HepG2 (cell line): Measurements from ENCODE around the gene KRTAP5-6. TPM values are rescaled to one million over a fixed set of nuclear protein-coding genes. Genes with fewer than 3 reads are reported as not detected.

Source experiments
- DMAP1 ChIP-seq: IDR thresholded peaks from 2 replicates; pipeline ENCODE4 v1.6.1; 2016
- HNRNPUL1 ChIP-seq: fragments of 200-400 bp; formaldehyde crosslinking; IDR thresholded peaks from 2 replicates; pipeline ENCODE4 v1.6.1; 2017; ENCODE audit warnings: low read depth, mild to moderate bottlenecking, low read length, moderate library complexity
- KDM3A ChIP-seq: IDR thresholded peaks from 2 replicates; pipeline ENCODE4 v1.6.1; 2018; ENCODE audit warnings: low read depth, missing compliant biosample characterization
- LCORL ChIP-seq, 2 experiments: fragments of 450-650 bp in 1 of 2; sonication (generic) in 1 of 2; formaldehyde crosslinking in 1 of 2; IDR thresholded peaks; 2 replicates each; pipeline versions ENCODE4 v1.5.0 to v1.6.1; 2017 to 2020; ENCODE audit warnings: antibody characterized with exemption in 1 of 2, missing genetic modification reagents in 1 of 2
- MIER3 ChIP-seq: IDR thresholded peaks from 2 replicates; pipeline ENCODE4 v1.6.1; 2016; ENCODE audit warnings: missing compliant biosample characterization, borderline replicate concordance
- MXI1 ChIP-seq: IDR thresholded peaks from 3 replicates; pipeline ENCODE4 v1.6.1; 2012; ENCODE audit warnings: low read depth, low read length, inconsistent platforms, borderline replicate concordance
- NRL ChIP-seq: sonication (generic); formaldehyde crosslinking; IDR thresholded peaks from 2 replicates; pipeline ENCODE4 v1.5.0; 2020; ENCODE audit warnings: missing genetic modification reagents, mild to moderate bottlenecking, moderate library complexity, borderline replicate concordance
- SNAPC4 ChIP-seq: sonication (generic); formaldehyde crosslinking; IDR thresholded peaks from 2 replicates; pipeline ENCODE4 v1.4.0; 2020; ENCODE audit warnings: mild to moderate bottlenecking, missing genetic modification reagents
- TARDBP ChIP-seq: sonication (generic); formaldehyde crosslinking; IDR thresholded peaks from 2 replicates; pipeline ENCODE4 v1.8.0; 2022; ENCODE audit warnings: mild to moderate bottlenecking, missing genetic modification reagents
- TFAP4 ChIP-seq: sonication (generic); IDR thresholded peaks from 2 replicates; pipeline ENCODE4 v1.6.1; 2016; ENCODE audit warnings: low read depth, borderline replicate concordance
- TOE1 ChIP-seq: sonication (generic); formaldehyde crosslinking; IDR thresholded peaks from 2 replicates; pipeline ENCODE4 v1.4.0; 2020; ENCODE audit warnings: mild to moderate bottlenecking, missing genetic modification reagents
- ZNF274 ChIP-seq: sonication (generic); formaldehyde crosslinking; IDR thresholded peaks from 2 replicates; pipeline ENCODE4 v1.5.1; 2020; ENCODE audit warnings: mild to moderate bottlenecking, missing genetic modification reagents
- ZNF326 ChIP-seq: sonication (generic); formaldehyde crosslinking; IDR thresholded peaks from 2 replicates; pipeline ENCODE4 v1.4.0; 2020; ENCODE audit warnings: missing genetic modification reagents, borderline replicate concordance
- ZNF350 ChIP-seq: sonication (generic); formaldehyde crosslinking; IDR thresholded peaks from 2 replicates; pipeline ENCODE4 v1.4.0; 2020; ENCODE audit warnings: mild to moderate bottlenecking, low read depth, missing genetic modification reagents, borderline replicate concordance
- ZNF652 ChIP-seq: IDR thresholded peaks from 2 replicates; pipeline ENCODE4 v1.6.1; 2016; ENCODE audit warnings: low read depth, borderline replicate concordance
- ZNF770 ChIP-seq: sonication (generic); formaldehyde crosslinking; IDR thresholded peaks from 2 replicates; pipeline ENCODE4 v1.5.0; 2020; ENCODE audit warnings: mild to moderate bottlenecking, missing genetic modification reagents
- ZNF878 ChIP-seq: sonication (generic); formaldehyde crosslinking; IDR thresholded peaks from 2 replicates; pipeline ENCODE4 v1.8.1; 2023; ENCODE audit warnings: mild to moderate bottlenecking, missing genetic modification reagents, moderate library complexity
- ZXDC ChIP-seq: sonication (generic); formaldehyde crosslinking; IDR thresholded peaks from 2 replicates; pipeline ENCODE4 v1.5.0; 2020; ENCODE audit warnings: mild to moderate bottlenecking, missing genetic modification reagents
- ZZZ3 ChIP-seq: sonication (generic); formaldehyde crosslinking; IDR thresholded peaks from 2 replicates; pipeline ENCODE4 v1.4.0; 2020; ENCODE audit warnings: missing genetic modification reagents, mild to moderate bottlenecking, borderline replicate concordance
- polyA plus RNA-seq, 8 experiments: library from polyadenylated mRNA; depleted of rRNA in 3 of 8; stranded (reverse) in 7 of 8; unstranded in 1 of 8; fragments of >200 nt; fragmentation: Illumina TruSeq in 4 of 8; extraction: Trizol in 4 of 8; gene quantifications; 2 replicates each; pipeline versions ENCODE4 v1.2.1 to v1.2.3, GENCODE V29; 2011 to 2016; ENCODE audit warnings: low read depth in 4 of 8, missing spikeins in 1 of 8, mixed read lengths in 1 of 8; ENCODE audit not compliant: insufficient read depth in 1 of 8
- total RNA-seq, 5 experiments: library from RNA; depleted of rRNA; stranded (reverse); fragments of >200 nt; fragmentation: Illumina TruSeq; extraction: Trizol; gene quantifications; 2 replicates each; pipeline ENCODE4 v1.2.3, GENCODE V29; 2016; ENCODE audit warnings: low read depth in 1 of 5

The KRTAP5-6 gene
- total and polyA plus RNA-seq, 2 of the 13 experiments (the other 11 are each of a cell fraction or from before 2014, with no cell fraction given), result not detected

GRCh38 chr11:1693327-1694063, 3.5 kb upstream of the KRTAP5-6 start (continued):
- no peak for TF ChIP-seq SNAPC4
- no peak for TF ChIP-seq DMAP1 (CRISPR knock-in tag)
- no peak for TF ChIP-seq ZNF878 (CRISPR knock-in tag)
- 0 out of 3 replicates have a peak, but pooled peaks have one; percentile 52 for TF ChIP-seq MXI1
- no peak for TF ChIP-seq ZXDC (CRISPR knock-in tag)
- no peak for TF ChIP-seq TOE1 (CRISPR knock-in tag)
- peak; percentile 85; the same call in 1 of the 2 replicates for TF ChIP-seq TARDBP (CRISPR knock-in tag)
- TF ChIP-seq LCORL (IDR thresholded peaks at IDR 0.05), result no peak
- TF ChIP-seq LCORL (CRISPR knock-in tag; IDR thresholded peaks at IDR 0.05), result no peak
- no peak; the same call in 1 of the 2 replicates for TF ChIP-seq TFAP4
- TF ChIP-seq HNRNPUL1, result no peak
- TF ChIP-seq NRL, result no peak
- TF ChIP-seq ZZZ3 (CRISPR knock-in tag), result no peak; the same call in 1 of the 2 replicates
- no peak for TF ChIP-seq ZNF652 (CRISPR knock-in tag)
- TF ChIP-seq ZNF274 (CRISPR knock-in tag), result no peak
- no peak for TF ChIP-seq ZNF326 (CRISPR knock-in tag)
- peak; percentile 53; the same call in 1 of the 2 replicates for TF ChIP-seq MIER3 (CRISPR knock-in tag)
- peak; percentile 14 for TF ChIP-seq ZNF770 (CRISPR knock-in tag)
- peak; percentile 42 for TF ChIP-seq KDM3A (CRISPR knock-in tag)
- TF ChIP-seq ZNF350 (CRISPR knock-in tag), result peak; percentile 51
